ENCODE results near the gene TUBB4B. TPM values are rescaled to one million over a fixed set of nuclear protein-coding genes. Genes with fewer than 3 reads are reported as not detected.

Gene TUBB4B
- total RNA-seq, 3 donors from 2014 or later: 345 to 383 (median 380) TPM

DNA sequence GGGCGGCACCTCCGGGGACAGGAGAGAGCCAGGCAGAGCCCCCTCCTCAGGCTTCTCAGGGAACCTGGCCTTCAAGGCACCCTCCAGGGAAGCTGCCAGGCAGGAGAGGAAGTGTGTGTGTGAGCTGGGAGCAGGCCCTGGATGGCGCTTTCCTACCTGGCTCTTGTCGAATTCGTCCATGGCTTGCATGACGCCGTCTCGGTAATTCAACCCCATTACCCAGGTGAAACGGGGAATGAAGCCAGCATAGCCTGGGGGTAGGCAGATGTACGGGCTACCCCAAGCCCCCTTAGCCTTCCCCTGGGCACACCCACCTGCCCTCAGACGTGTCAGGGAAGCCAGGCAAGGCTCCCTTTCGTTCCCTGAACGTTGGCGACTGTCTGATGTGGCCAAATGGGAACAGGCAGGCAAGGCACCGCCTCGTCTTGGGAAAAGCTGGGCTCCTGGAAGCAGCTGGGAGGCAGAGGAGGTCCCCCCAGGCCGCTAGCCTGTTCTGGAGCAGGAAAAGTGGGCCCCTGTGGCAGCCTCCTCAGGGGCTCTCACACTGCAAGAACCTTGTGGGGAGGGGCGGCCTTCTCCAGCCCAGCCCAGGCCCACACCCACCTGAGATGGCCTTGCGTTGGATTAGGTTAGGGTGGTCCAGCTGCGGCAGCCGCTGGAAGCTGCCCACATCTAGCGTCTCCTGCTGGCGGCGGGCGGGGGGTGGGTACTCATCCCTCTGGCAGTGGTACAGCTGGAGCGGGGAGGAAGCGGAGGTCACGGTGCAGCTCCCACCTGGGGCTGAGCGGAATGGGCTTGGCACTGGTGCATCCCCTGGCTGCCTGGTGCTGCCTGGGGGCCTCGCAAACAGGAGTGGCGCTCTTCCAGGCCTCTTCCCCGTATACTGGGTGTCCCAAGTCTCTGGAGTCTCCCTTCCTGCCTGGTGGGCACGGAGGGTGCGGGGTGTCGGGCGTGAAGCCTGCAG lies 3.7 kb downstream of the TUBB4B start:
- H3K36me3 Mint-ChIP-seq (ENCODE audit: insufficient read depth): peaks cover 12% of the 10 kb centered on the region
- no peak for ATAC-seq
- no peaks in the 10 kb centered on the region for H3K9me3 Mint-ChIP-seq
- no peak overlapping the region for H3K4me3 Mint-ChIP-seq
- H3K4me1 Mint-ChIP-seq (ENCODE audit: low read depth): peaks cover 16% of the 10 kb centered on the region
- no peak for DNase-seq
- no peaks in the 10 kb centered on the region for H3K27me3 Mint-ChIP-seq (ENCODE audit: low read depth)

GRCh38 chr9:137245450-137246421 lies 4.6 kb downstream of the TUBB4B start:
- Mint-ChIP-seq H3K4me1 (ENCODE audit: low read depth) (peaks cover 15% of the 10 kb centered on the region), H3K36me3 (ENCODE audit: insufficient read depth) (peaks cover 12% of the 10 kb centered on the region), H3K9me3 (no peaks in the 10 kb centered on the region), H3K27me3 (ENCODE audit: low read depth) (no peaks in the 10 kb centered on the region), H3K4me3 (no peak overlapping the region)
- DNase-seq (no peak), ATAC-seq (no peak)

- Mint-ChIP-seq H3K4me3 (no peak overlapping the region), H3K36me3 (ENCODE audit: insufficient read depth) (peaks cover 11% of the 10 kb centered on the region), H3K9me3 (no peaks in the 10 kb centered on the region), H3K4me1 (ENCODE audit: low read depth) (peaks cover 12% of the 10 kb centered on the region), H3K27me3 (ENCODE audit: low read depth) (no peaks in the 10 kb centered on the region)
- no peak for DNase-seq
- ATAC-seq: no peak
Measured at GRCh38 chr9:137247135-137247915, 6.2 kb downstream of the TUBB4B start.

DNA sequence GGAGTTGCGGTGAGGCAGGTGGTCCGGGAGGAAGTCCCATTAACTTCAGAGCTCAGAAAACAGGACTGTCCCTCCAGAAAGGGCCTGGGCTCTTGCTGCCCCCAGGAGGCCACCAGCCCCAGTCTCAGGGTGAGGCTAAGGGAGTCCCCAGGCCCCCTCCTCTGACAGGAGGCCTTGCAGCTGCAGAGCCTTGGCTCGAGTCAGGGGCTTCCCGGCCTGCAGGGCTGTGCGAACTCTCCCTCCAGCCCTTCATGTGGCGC lies 6.8 kb downstream of the TUBB4B start:
- Mint-ChIP-seq H3K27me3 (ENCODE audit: low read depth) (no peaks in the 10 kb centered on the region), H3K4me1 (ENCODE audit: low read depth) (peaks cover 7% of the 10 kb centered on the region), H3K36me3 (ENCODE audit: insufficient read depth) (peaks cover 5% of the 10 kb centered on the region), H3K4me3 (no peak overlapping the region), H3K9me3 (no peaks in the 10 kb centered on the region)
- ATAC-seq (no peak), DNase-seq (no peak)

DNA sequence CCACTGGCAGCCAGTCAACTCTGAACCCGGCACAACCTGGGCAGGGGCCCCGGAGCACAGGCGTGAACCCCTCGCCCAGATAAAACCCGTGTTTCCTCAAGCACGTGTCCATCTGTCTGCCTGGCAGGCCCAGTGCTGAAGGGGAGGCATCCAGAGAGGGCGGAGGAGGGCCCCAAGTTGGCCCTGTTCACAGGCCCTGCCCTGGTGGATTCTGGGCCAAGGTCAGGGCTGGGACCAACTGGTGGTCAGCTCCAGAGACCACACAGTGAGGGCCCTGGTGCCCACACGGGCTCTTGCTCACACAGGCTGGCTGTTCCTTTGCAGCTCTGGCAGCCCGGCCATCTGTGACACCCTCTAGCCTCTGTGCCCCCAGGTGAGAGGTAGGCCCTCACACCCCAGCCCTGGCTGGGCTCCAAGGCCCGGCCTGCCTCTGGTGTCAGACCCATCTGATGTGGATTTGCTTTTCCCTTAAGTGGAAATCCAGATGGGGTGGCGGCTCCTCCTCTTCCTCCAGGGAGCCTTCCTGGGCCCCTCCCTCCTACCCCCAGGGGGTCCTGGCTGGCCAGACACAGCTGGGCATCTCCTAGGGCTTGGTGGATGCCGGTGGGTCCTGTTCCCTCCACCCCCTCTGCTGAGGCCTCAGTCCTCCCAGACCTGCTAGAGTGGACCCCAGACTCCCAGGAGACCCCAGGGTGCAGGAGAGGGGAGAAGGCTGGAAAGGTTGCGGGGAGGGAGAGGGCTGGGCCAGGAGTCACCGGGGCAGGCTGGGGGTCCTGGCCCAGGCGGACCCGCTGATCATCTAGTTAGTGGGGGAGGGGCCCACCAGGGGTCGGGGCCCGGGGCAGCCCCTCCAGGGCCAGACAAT lies 9.5 kb downstream of the TUBB4B start:
- Mint-ChIP-seq H3K4me1 (ENCODE audit: low read depth) (peaks cover 5% of the 10 kb centered on the region), H3K4me3 (no peak overlapping the region), H3K9me3 (no peaks in the 10 kb centered on the region), H3K27me3 (ENCODE audit: low read depth) (no peaks in the 10 kb centered on the region), H3K36me3 (ENCODE audit: insufficient read depth) (no peaks in the 10 kb centered on the region)
- DNase-seq (no peak), ATAC-seq (no peak)

- ATAC-seq (no peak), DNase-seq (no peak)
- Mint-ChIP-seq H3K27me3 (ENCODE audit: low read depth) (no peaks in the 10 kb centered on the region), H3K4me3 (no peak within 1 kb of the TSS), H3K9me3 (no peaks in the 10 kb centered on the region), H3K36me3 (ENCODE audit: insufficient read depth) (no peaks in the 10 kb centered on the region), H3K4me1 (ENCODE audit: low read depth) (peaks cover 6% of the 10 kb centered on the region)
Measured at GRCh38 chr9:137251194-137251461, 10.0 kb downstream of the TUBB4B start, which contains the start of gene STPG3. STPG3 (plus strand) TSS chr9:137251286; CDS start chr9:137251287, 1 bp downstream.

- no peaks in the 10 kb centered on the region for H3K36me3 Mint-ChIP-seq (ENCODE audit: insufficient read depth)
- peaks cover 12% of the 10 kb centered on the region for H3K4me1 Mint-ChIP-seq (ENCODE audit: low read depth)
- no peak overlapping the region for H3K4me3 Mint-ChIP-seq
- ATAC-seq (no peak), DNase-seq (no peak)
- no peaks in the 10 kb centered on the region for H3K27me3 Mint-ChIP-seq (ENCODE audit: low read depth)
- no peaks in the 10 kb centered on the region for H3K9me3 Mint-ChIP-seq
Measured at GRCh38 chr9:137251490-137252268, 10.6 kb downstream of the TUBB4B start.

- H3K9me3 Mint-ChIP-seq: no peaks in the 10 kb centered on the region
- peaks cover 12% of the 10 kb centered on the region for H3K4me1 Mint-ChIP-seq (ENCODE audit: low read depth)
- H3K36me3 Mint-ChIP-seq (ENCODE audit: insufficient read depth): no peaks in the 10 kb centered on the region
- DNase-seq (no peak), ATAC-seq (no peak)
- no peaks in the 10 kb centered on the region for H3K27me3 Mint-ChIP-seq (ENCODE audit: low read depth)
- H3K4me3 Mint-ChIP-seq: no peak overlapping the region
Measured at GRCh38 chr9:137252555-137253506, 11.7 kb downstream of the TUBB4B start.

DNA sequence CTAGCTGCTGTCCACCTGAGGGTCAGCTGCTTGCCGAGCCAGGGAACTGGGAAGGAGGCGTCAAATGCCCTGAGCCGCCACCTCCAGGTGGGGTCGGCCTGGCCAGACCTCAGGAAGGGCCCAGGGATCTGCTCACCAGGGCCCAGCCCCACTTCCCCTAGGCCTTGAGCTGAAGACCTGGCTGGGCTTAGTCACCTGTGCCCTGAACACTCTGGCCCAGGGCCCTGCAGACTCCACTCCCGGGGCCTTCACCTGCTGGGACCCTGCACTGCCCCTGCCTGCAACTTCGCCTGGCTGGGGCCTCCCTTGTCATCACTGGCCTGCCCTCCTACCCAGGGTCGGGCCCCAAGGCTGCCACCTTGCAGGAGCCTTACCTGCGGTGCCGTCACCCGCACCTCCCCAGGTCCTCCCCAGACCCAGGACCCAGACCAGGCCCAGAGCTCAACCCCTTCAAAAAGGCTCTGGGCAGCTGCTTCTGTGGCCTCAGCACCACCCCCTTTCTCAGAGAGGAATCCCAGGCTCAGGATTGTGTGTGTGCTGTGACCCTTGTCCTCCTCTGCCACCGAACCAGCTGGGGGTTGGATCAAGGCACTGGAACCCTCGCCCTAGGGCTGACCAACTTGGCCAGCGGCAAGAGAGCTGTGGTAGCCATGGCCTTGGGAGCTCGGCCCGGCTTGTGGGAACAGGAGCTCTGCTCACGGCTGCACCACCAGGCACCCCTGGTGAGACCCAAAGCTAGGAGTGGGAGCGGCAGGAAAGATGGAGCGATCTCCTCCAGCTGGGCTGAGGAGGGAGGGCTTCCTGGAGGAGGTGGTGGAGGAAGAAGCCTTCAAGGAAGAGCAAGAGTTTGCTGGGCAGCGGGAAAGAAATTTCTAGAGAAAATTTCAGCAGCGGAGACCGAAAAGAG lies 12.9 kb downstream of the TUBB4B start:
- no peaks in the 10 kb centered on the region for H3K36me3 Mint-ChIP-seq (ENCODE audit: insufficient read depth)
- ATAC-seq (no peak), DNase-seq (no peak)
- no peaks in the 10 kb centered on the region for H3K27me3 Mint-ChIP-seq (ENCODE audit: low read depth)
- peaks cover 12% of the 10 kb centered on the region for H3K4me1 Mint-ChIP-seq (ENCODE audit: low read depth)
- no peaks in the 10 kb centered on the region for H3K9me3 Mint-ChIP-seq
- peak overlapping the region; percentile 84 for H3K4me3 Mint-ChIP-seq

DNA sequence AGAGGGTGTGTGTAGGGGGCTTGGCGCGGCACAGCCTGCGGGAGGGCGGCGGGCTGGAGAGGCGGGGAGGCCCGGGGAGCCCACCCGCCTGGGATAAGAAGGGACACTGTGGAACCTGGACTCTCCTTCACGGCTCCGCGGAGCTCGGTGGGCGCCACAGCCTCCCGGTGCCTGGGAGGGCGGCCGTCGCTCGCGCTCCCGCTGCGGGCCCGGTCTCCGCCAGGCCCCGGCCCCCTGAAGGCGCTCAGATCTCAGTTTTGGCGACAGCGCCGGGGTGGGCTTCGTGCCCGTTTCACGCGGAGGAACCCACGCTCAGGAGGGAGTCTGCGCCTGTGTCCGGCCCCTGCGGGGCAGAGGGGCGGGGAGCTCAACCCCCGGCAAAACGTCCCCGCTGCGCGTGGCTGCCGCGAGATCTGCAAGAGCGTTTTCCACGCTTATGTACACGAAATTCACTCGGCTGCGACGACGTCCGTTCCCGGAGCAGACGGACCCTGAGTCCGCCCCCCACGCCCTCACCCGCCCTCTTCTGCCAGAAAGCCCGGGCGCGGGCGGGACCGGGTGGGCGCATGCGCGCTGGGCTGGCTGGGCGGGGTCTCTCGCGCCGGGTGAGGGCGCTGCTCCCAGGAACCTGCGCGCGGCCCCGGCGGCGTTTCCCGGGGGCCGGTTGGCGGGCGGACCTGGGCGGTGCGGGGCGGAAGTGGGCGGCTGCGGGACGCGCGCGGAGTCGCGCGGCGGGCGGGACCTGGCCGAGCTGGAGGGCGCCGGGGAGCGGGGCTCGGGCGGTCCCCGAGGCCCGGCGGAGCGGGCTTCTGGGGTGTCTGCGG lies 13.7 kb downstream of the TUBB4B start, which contains the start of gene NELFB:
Gene NELFB, plus strand, starts transcription at position 704 of the 824 bp plus-strand sequence.
- Mint-ChIP-seq H3K9me3 (no peaks in the 10 kb centered on the region), H3K36me3 (ENCODE audit: insufficient read depth) (no peaks in the 10 kb centered on the region)
- ATAC-seq: peak; percentile 93 to 94

More for the DNA sequence above, 13.7 kb downstream of the TUBB4B start, which contains the start of gene NELFB:
- H3K4me3 Mint-ChIP-seq: peak within 1 kb of the TSS; percentile 89
- no peaks in the 10 kb centered on the region for H3K27me3 Mint-ChIP-seq (ENCODE audit: low read depth)
- DNase-seq: peak; percentile 97
- H3K4me1 Mint-ChIP-seq (ENCODE audit: low read depth): peaks cover 12% of the 10 kb centered on the region
